Fibroblast of gingiva (primary cell): ENCODE measurements around the gene SRD5A3.
"Not testable (repeated sequence)": the region's sequence is repeated elsewhere in the genome, so short reads cannot be mapped to it uniquely, and the experiment has no call there.

Experiments used
- DNase-seq: peaks from one replicate; pipeline ENCODE4 v3.0.0-alpha.2; 2011; ENCODE audit warnings: low read depth

SRD5A3 gene

GRCh38 chr4:55346851-55347255 lies 811 bp downstream of the SRD5A3 start:
- no peak for DNase-seq

GRCh38 chr4:55347610-55348228 lies 1.7 kb downstream of the SRD5A3 start:
- no peak for DNase-seq

- DNase-seq, result no peak
Observed at GRCh38 chr4:55348466-55348865, 2.4 kb downstream of the SRD5A3 start.

- DNase-seq, result peak; percentile 58
Observed at GRCh38 chr4:55350870-55351269, 4.8 kb downstream of the SRD5A3 start.

- peak; percentile 37 for DNase-seq
Observed at GRCh38 chr4:55351824-55352223, 5.8 kb downstream of the SRD5A3 start.

- no peak for DNase-seq
Observed at GRCh38 chr4:55352726-55353125, 6.7 kb downstream of the SRD5A3 start.

- not testable (repeated sequence) for DNase-seq
Observed at GRCh38 chr4:55353228-55353747, 7.2 kb downstream of the SRD5A3 start.

- no peak for DNase-seq
Observed at GRCh38 chr4:55354648-55355047, 8.6 kb downstream of the SRD5A3 start.

- no peak for DNase-seq
Observed at GRCh38 chr4:55355555-55355954, 9.5 kb downstream of the SRD5A3 start.

GRCh38 chr4:55356991-55357461 lies 11.0 kb downstream of the SRD5A3 start:
- DNase-seq, result peak; percentile 19

- DNase-seq, result no peak
Observed at GRCh38 chr4:55358246-55358645, 12.2 kb downstream of the SRD5A3 start.

- peak; percentile 88 for DNase-seq
Observed at GRCh38 chr4:55358668-55359067, 12.6 kb downstream of the SRD5A3 start.

GRCh38 chr4:55359397-55359916 lies 13.4 kb downstream of the SRD5A3 start:
- DNase-seq, result peak; percentile 49

- not testable (repeated sequence) for DNase-seq
Observed at GRCh38 chr4:55362938-55363337, 16.9 kb downstream of the SRD5A3 start.

GRCh38 chr4:55363691-55364351 lies 17.8 kb downstream of the SRD5A3 start:
- peak; percentile 84 for DNase-seq

- no peak for DNase-seq
Observed at GRCh38 chr4:55364691-55365344, 18.8 kb downstream of the SRD5A3 start.

GRCh38 chr4:55365345-55365728 lies 19.3 kb downstream of the SRD5A3 start:
- DNase-seq, result no peak

- no peak for DNase-seq
Observed at GRCh38 chr4:55366621-55367020, 20.6 kb downstream of the SRD5A3 start.

GRCh38 chr4:55367084-55367722 lies 21.2 kb downstream of the SRD5A3 start:
- peak; percentile 22 for DNase-seq

- DNase-seq, result no peak
Observed at GRCh38 chr4:55369968-55370367, 23.9 kb downstream of the SRD5A3 start.

- DNase-seq, result no peak
Observed at GRCh38 chr4:55372259-55372658, 26.2 kb downstream of the SRD5A3 start.

- no peak for DNase-seq
Observed at GRCh38 chr4:55373461-55373860, 27.4 kb downstream of the SRD5A3 start.
